NCI-H2171 treated with DMSO at 0.1 percent for 48 hours (cell line): Measurements from ENCODE around the gene UGT1A4.
"Not testable (repeated sequence)": the region's sequence is repeated elsewhere in the genome, so short reads cannot be mapped to it uniquely, and the experiment has no call there.

Experiments
- DNase-seq: peaks from one replicate; lab custom pipeline; 2025; lab: John Stamatoyannopoulos, UW

Gene UGT1A4

DNA sequence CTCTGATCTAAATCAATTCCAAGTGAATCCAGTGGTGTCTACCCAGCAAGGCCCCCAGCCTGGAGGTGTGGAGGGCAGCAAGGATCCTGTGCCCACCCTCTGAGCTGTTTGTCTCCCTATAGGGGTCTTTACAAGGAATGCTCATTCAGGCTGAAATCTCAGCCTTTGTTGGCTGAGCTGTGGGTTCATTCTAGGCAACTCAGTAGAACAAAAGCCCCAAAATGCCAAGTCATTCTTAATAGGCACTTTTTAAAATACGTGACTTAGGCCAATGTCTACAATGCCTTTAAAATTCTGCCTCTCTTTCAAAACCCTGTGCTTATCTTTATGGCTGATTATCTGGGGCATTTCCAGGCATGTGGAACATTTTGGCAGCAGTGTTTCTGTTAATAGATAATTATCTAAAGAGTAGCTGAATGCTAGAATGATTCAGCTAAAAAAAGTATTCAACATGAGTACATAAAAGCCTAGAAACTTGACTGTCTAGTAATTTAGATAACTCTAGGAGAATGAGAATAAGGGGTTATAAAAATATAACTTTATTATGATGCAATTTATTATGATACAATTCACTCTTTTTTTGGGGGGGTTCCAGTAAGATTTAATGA lies 18.4 kb upstream of the UGT1A4 start:
- no peak for DNase-seq

DNA sequence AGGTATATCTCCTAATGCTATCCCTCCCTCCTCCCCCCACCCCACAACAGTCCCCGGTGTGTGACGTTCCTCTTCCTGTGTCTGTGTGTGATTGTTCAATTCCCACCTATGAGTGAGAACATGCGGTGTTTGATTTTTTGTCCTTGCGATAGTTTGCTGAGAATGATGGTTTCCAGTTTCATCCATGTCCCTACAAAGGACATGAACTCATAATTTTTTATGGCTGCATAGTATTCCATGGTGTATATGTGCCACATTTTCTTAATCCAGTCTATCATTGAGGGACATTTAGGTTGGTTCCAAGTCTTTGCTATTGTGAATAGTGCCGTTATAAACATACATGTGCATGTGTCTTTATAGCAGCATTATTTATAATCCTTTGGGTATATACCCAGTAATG lies 17.7 kb upstream of the UGT1A4 start:
- DNase-seq = not testable (repeated sequence)

DNA sequence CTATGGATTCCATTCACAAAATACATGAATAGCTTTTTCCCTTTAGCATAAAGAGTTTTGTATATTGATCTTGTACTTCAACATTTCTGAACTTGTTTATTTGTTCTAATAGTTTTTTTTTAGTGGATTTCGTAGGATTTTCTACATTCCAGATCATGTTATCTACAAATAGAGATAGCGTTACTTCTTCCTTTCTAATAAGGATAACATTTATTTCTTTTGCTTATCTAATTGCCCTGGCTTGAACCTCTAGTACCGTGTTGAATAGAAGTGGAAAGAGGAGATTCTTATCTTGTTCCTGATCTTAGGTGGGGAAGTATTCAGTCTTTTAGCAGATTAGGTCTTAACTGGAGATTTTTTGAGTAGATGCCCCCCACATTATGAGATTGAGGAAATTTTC lies 16.3 kb upstream of the UGT1A4 start:
- DNase-seq = no peak

DNA sequence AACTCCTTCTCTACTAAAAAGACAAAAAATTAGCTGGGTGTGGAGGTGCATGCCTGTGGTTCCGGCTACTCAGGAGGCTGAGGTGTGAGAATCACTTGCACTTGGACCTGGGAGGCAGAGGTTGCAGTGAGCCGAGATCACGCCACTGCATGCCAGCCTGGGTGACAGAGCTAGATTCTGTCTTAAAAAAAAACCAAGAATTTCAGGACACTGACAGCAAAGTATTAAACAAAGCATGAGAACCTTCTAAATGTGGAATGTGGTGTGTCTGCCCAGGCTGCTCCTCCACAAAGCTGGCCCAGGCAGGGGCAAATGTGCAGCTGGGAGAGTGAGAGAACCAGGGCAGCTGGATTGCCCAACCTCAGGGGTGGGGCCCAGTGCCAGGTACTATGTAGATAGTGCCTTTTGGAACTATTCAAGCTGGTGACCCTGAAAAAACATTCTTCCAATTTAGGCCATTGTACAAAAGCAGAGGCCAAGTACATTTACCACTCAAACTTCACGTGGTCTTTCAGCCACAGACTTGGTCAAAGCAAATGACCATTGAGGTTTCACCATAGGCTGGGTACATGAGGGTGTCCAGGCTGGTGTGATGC lies 12.5 kb upstream of the UGT1A4 start:
- no peak for DNase-seq

DNA sequence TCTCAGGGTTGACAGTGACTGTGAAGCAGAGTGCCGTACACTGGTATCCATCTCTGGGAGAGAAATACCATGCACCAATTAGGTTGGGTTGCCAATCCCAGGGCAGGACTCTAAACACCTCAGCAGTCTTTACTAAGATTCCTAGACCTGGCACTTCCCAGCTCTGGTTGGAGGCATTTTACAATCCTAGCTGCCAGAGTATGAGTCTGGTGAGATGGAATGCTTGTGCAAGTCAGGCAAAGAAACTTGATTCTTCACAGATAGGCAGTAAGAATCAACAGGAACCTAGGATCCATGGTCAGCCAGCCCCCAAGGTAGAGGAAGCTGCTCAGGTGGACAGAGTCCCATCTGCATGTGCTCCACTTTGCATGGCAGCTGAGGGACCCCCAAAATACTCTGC lies 11.8 kb upstream of the UGT1A4 start:
- no peak for DNase-seq

DNA sequence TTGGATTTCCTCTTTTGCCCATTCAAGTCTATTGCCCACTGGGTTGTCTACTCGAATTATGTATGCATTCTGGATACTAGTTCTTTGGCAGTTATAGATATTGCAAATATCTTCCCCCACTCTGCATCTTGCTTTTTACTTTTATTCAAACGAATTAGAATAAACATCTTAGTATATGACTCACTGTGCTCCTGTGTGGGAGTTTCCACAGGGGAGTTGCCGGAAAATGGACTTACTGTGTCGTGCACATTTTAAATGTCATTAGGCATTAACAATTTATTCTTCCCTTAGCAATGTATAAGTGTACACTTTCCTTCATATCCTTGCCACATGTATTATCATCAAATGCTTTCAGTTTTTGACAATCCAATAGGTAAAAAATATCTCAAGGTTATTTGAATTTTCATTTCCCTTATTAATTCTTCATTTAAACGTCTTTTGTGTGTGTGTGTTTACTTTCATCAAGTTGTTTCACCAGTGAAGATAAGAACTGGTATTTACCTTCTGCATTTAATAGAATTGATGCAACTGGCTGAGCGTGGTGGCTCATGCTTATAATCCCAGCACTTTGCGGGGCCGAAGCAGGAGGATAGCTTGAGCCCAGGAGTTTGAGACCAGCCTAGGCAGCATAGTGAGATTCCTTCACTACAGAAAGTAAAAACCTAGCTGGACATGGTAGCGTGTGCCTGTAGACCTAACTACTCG lies 10.4 kb upstream of the UGT1A4 start:
- no peak for DNase-seq

DNA sequence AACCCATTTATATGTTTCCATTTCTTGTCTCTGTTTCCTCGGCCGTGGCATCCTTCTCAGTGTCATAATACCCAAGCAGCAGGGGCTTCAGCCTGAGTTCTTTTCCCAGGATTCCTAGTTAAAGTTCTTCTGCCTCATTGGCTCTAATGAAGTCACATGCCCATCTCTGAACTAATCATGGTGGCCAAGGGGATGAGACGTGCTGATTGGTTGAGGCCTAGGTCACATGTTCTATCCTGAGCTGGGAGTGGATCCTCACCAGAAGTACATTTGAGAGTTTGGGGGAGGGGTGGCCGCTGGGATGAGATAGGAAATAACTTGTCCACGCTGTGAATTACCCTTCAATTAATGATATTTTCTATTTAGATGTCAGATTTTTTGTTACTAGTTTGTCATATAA lies 9.6 kb upstream of the UGT1A4 start:
- peak; percentile 44 for DNase-seq

DNA sequence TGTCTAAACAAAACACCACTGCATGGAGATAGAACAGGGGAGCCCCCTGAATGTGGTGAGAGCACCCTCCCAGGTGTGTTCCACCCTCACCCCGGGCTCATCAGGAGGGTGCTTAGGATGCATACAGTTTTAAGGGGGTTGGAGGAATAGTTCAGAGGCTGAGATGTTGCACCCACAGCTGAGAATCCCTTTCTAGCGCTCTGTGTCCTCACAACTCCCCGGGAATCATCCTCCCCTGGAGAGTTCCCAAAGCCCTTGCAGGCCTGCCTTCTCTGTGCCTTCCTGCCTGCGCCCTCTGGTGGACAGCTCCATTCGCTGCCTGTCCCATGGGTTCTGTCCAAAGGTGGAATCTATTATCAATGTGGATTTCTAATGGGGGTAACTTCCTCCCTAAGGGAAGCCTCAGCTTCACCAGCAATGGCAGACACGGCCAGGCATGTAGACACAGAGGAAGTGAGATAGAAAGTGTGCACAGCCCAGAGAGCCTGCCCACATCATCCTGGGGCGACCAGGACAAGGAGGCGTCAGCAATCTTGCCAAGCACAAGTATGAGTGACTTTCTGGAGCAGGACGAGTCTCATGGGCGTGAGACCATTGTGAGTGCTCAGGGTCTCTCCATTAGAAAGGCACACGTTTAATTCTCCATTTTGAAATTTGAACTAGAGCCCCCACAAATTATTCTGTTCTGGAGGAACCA lies 7.1 kb upstream of the UGT1A4 start:
- peak; percentile 49 for DNase-seq

DNA sequence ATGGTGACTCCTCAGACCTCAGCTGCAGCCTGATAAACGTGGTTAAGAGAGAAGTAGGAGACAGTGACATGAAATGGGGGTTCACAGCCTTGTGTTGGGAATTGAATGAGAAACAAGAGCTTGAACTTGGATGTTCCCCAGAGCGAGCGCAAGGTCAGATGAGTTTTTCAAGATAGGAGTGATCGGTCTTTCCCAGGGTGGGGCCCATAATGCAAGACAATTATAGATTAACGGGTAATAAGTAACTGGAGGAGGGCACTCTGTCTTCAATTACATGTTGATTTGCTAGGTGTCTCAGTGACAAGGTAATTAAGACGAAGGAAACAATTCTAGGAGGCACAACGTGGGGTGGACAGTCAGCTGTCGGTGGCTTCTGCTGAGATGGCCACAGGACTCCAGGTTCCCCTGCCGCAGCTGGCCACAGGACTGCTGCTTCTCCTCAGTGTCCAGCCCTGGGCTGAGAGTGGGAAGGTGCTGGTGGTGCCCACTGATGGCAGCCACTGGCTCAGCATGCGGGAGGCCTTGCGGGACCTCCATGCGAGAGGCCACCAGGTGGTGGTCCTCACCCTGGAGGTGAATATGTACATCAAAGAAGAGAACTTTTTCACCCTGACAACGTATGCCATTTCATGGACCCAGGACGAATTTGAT lies 5.8 kb upstream of the UGT1A4 start, which contains the start of gene UGT1A5:
TSS of gene UGT1A5 (plus strand) at position 297 of the 651 bp plus-strand sequence. CDS start at position 382, 85 bp downstream.
- no peak for DNase-seq

DNA sequence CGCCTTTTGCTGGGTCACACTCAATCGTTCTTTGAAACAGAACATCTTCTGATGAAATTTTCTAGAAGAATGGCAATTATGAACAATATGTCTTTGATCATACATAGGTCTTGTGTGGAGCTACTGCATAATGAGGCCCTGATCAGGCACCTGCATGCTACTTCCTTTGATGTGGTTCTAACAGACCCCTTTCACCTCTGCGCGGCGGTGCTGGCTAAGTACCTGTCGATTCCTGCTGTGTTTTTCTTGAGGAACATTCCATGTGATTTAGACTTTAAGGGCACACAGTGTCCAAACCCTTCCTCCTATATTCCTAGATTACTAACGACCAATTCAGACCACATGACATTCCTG lies 5.3 kb upstream of the UGT1A4 start:
- DNase-seq = no peak

DNA sequence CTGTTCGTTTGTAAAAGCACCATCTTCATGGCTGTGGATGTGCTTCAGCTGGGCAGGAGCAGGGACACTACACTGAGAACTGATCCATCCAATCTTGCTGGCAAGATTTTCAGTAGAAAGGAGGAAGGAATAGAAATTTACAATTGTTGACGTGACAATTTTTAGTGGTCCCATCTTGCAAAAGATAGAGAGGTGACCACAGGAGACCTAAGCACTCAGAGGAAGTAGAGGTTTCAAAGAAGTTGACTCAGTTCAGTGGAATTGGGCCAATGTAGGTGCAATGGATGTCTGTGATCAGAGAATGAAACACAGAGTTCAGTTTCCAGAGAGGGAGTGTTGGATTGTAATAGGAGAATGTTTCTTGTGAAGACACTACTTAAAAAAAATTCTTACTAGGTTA lies 4.4 kb upstream of the UGT1A4 start:
- DNase-seq = no peak

DNA sequence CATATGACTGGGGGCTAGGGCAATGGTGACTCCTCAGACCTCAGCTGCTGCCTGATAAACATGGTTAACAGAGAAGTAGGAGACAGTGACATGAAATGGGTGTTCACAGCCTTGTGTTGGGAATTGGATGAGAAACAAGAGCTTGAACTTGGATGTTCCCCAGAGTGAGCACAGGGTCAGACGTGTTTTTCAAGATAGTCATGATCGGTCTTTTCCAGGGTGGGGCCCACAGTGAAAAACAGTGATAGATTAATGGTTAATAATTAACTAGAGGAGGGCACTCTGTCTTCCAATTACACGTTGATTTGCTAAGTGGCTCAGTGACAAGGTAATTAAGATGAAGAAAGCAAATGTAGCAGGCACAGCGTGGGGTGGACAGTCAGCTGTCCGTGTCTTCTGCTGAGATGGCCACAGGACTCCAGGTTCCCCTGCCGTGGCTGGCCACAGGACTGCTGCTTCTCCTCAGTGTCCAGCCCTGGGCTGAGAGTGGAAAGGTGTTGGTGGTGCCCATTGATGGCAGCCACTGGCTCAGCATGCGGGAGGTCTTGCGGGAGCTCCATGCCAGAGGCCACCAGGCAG lies 10.3 kb downstream of the UGT1A4 start, which contains the start of gene UGT1A3:
TSS of gene UGT1A3 (plus strand) at position 320 of the 579 bp plus-strand sequence. CDS start at position 405, 85 bp downstream.
- no peak for DNase-seq

DNA sequence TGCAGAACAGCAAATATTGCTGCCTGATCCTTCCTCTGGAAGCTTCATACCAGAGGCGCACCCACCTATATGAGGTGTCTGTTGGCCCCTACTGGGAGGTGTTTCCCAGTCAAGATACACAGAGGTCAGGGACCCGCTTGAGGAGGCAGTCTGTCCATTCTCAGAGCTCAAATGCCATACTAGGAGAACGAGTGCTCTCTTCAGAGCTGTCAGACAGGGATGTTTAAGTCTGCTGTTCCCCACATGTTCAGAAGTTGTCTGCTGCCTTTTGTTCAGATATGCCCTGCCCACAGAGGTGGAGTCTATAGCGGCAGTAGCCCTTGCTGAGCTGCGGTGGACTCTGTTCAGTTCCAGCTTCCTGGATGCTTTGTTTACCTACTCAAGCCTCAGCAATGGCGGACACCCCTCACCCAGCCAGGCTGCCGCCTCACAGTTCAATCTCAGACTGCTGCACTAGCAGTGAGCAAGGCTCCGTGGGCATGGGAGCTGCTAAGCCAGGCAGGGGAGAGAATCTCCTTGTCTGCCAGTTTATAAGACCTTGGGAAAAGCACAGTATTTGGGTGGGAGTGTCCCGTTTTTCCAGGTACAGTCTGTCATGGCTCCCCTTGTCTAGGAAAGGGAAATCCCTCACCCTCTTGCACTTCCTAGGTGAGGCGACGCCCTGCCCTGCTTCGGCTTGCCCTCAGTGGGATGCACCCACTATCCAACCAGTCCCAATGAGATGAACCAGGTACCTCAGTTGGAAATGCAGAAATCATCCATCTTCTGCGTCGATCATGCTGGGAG lies 18.5 kb downstream of the UGT1A4 start:
- DNase-seq = not testable (repeated sequence)

DNA sequence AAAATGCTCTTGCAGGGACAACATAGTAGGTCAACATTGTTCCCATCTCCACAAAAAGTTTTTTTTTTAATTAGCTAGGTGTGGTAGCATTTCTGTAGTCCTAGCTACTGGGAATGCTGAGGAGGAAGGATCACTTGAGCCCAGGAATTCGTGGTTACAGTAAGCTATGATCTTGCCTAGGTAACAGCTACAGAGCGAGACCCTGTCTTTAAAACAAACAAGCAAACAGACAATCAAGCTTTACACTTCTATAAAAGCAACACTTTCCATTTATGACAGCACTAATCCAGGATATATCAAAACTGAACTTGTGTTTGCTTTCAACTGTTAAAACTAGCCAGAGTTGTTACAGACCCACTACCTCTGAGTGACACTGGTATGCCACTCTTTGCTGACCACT lies 22.3 kb downstream of the UGT1A4 start:
- no peak for DNase-seq

DNA sequence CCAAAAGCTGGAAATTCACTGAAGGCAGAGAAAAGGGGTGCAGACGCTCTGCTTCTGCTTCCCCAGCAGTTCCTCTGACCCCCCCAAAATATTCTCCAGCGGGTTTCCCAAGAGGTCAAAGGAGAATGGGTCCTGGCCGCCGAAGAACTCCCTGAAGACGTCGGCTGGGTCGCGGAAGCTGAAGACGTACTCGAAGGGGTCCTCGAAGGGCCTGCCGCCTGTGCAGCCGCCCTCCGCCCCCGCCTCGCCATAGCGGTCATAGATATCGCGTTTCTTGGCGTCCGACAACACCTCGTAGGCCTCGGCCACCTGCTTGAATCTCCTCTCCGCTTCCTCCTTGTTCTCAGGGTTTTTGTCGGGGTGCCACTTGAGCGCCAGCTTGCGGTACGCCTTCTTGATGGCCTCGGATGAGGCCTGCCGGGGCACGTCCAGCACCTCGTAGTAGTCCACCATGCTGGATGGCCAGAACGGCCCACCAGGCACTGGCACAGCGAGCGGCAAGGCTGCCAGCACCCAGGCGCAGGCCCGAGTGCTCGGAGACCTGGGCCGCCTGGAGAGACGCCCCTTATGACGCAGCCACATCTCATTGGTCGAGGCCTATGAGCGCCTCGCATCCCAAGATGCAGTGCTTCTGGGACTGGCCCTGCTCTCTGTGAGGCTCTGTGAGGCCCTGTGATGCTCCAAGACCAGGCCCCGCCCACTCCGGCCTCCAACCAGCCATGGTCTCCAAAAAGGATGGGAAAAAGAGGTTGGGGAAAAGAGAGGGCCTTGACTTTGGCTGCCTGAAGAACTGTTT lies 25.1 kb downstream of the UGT1A4 start:
- no peak for DNase-seq

DNA sequence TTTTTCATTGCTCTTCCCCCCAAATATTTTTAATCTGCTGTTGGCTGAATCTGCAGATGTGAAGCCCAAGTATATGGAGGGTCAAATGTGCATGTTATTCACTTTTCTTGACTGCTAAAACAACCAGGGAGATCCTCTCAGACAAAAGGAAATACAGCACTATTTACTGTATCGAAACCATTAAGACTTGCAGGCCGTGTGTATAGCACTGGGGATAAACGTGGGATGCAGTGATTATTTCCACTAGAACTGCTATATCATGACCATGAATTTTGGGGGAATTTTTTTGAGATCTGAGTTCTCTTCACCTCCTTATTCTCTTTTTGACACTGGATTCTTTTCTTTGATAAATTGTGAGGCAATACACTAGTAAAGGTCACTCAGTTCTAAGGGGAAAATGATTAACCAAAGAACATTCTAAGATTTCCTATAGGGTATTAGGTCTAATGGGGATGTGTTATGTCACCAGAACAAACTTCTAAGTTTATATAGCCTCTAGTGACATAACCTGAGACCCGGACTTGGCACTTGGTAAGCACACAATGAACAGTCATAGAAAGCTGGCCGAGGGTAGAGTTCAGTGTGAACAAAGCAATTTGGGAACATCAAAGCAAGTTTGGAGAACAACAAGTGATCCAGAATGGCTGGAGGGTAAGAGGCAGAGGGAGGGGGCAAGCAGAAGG lies 26.7 kb downstream of the UGT1A4 start:
- DNase-seq = no peak

DNA sequence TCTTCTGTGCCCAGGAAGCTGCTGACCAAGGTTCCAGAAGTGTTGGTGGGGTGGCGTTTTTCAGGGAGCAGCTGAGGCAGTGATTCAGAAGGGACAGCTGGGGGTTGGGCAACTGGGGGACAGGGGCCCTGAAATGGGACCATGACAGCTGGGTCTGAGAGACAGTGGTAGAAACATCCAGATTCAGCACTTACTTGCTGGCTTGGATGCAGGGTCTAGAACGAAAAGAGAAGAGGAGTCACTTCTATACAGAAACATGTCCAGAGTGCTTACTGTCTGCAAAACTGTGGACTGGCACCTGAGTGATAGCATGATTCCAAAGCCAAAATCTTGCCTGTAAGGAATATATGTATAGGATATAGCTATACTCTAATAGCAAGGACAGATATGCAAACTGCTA lies 27.3 kb downstream of the UGT1A4 start:
- not testable (repeated sequence) for DNase-seq

DNA sequence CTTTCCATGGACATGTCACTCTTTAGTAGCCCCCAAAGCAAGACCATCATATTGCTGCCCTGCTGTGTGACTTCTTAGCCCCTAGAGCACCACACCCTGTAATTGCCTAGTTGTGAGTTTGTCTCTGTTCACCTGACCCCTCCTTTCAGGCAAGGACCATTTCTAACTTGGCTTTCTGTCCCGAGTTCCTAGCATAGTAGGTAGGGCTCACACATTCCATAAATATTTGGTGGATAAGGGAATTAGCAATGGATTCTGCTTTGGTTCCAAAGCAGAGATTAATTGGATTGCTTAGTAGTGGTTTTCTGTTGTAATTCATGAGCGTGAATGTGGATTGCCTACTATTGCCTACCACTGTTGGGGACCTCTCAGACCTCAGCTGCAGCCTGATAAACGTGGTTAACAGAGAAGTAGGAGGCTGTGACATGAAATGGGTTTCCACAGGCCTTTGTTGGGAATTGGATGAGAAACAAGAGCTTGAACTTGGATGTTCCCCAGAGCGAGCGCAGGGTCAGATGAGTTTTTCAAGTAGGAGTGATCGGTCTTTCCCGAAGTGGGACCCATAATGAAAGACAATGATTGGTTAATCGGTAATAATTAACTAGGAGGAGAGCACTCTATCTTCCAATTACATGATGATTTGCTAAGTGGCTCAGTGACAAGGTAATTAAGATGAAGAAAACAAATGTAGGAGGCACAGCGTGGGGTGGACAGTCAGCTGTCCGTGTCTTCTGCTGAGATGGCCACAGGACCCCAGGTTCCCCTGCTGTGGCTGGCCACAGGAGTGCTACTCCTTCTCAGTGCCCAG lies 28.1 kb downstream of the UGT1A4 start:
- no peak for DNase-seq

DNA sequence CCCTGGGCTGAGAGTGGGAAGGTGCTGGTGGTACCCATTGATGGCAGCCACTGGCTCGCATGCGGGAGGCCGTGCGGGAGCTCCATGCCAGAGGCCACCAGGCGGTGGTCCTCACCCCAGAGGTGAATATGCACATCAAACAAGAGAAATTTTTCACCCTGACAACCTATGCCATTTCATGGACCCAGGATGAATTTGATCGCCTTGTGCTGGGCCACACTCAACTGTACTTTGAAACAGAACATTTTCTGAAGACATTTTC lies 28.7 kb downstream of the UGT1A4 start:
- DNase-seq = no peak
